Umbilical cord (tissue), 2 donors: Measurements from ENCODE around the gene COL9A3. TPM values are rescaled to one million over a fixed set of nuclear protein-coding genes. Genes with fewer than 3 reads are reported as not detected.

Experiments used
- DNase-seq: peaks from one replicate; pipeline ENCODE4 v3.0.0-alpha.2; 2015; ENCODE audit warnings: low spot score
- total RNA-seq: library from RNA; depleted of rRNA; stranded (reverse); fragments of >200 nt; gene quantifications from one replicate; pipeline ENCODE4 v1.2.3, GENCODE V29; 2014; ENCODE audit warnings: low replicate concordance; ENCODE audit not compliant: insufficient read depth

The COL9A3 gene
- total RNA-seq, 1 donor from 2014 or later, result 37.1 TPM

DNA sequence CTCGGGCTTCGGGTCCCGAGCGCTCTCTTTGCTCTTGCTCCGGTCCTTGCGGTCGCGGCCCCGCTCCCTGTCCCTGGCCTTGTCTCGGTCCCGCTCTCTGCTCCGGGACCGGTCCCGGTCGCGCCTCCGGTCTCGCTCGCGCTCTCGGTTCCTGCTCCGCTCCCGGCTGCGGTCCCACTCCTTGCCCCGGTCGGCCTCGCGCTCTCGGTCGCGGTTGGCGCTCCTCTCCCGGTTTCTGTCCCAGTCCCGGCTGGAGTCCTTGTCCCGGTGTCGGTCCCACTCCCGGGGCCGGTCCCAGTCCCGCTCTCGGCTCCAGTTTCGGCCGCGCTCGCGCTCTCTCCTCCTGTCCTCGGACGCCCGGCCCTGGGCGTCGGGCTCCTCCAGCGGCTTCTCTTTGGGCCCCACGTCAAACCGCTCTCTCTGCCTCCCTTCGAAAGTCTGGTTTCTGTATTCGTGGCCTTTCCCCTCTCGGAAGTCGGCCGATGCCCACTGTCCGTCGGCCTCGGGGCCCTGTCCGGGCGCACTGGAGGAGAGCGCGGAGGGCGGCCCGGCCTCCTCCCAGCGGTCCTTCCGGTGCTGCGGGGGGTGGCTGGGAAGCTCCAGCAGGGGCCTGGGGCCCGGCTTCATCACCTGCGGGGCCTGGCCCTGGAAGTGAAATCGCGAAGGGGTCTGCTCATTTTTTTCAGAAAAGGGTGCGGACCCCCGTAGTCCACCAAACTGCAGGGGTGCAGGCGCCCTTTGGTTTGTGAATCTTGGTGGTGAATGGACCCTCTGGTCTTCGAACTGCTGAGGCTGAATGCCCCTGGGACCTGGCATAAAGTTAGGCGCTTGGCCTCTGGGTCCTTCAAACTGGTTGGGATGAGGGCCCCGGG lies 62.7 kb downstream of the COL9A3 start:
- no peak for DNase-seq

DNA sequence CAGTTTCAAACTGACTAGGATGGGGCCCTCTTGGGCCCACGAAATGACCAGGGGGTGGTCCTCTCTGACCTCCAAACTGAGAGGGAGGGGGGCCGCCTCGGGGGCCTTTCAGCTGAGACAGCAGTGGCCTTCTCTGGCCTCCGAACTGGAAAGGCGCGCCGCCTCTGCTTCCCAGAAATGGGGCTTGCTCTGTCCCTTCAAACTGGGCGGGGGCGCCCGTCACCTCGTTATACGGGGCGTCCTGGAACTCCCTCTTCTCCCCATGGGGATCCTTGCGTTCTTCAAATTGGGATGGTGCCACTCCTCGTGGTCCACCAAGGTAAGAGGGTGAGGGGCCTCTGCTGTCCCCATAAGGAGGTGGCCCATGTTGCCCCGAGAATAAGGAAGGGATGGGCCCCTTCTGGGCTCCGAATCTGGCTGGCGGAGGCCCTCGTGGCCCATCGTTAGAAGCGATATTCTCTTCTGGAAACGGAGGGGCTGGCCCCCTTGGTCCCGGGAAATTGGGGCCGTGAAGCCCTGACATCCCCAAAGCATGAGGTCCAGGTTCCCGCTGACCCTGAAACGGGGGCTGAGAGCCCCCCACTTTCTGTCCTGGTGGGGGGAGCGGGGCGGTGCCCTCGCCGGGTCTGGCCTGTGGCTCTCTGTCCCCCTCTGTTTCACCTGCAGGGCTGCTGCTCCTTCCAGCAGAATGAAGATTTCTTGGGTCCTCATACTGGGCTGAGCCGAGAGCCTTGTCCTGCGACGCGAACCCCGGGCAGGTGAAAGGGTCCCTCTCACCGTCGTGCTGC lies 63.5 kb downstream of the COL9A3 start:
- no peak for DNase-seq

DNA sequence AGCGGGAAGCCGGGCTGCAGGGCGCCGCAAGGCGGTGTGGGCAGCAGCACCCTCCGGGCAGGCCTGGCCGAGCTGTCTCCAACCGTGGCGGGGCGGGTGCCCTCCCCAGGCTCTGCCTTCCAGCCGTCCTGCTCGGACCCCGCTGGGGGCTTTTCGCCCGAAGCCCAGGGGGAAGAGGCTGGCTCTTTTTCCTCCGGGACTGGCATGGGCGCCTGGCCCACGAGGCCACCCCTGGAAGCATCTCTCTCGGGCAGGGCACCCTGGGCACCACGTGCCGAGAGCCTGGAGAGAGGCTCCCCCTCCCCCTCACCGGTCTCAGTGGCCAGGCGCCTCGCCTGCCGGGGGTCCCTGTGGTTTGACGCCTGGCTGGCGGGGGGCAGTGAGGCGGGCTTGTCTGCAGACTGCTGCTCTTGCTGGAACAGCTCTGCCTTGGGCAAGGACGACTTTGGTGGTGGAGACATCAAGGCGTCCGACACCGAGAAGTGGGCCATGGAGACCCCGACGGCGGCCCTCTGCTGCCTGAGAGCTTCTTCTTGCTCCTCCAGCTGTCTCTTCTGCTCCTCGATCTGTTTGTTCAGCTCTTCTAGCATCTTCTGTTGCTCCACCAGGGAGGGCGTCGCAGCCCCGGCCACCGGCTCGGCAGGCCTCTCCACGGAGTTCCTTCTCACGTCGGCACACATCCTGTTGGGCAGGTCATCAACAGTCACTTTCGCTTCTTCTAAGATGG lies 64.2 kb downstream of the COL9A3 start:
- no peak for DNase-seq

DNA sequence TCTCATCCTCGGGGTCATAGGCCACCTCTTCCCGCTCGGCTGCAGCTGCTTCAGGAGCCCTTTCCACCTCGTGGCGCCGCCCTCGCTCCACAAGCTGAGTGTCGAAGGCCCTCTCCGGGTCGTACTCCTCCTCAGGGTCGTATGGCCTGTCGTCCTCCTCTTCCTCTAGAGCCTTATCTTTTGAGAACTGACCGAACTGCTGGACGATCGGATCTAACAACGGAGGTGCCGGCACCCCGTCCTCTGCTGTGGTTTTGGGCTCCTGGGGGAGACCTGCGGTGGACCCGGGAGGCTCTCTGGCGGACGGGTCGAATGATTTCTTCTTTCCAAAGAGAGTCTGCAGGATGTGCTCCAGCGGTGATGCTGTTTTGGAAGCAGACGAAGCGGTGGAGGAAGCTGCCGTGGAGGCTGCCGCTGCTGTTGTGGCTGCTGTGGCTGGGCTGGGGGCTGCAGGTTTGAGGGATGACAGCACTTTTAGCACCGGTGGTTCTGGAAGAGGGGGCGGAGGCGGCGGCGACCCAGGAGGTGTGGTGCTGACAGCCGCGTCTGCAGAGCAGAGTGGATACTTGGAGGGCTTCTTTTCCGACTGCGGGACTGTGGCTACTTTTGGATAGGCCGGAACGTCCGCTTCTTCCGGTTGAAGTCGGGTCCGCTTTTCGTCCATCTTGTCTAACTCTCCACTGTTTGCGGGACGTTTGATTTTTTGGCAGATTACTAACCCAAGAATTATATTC lies 65.0 kb downstream of the COL9A3 start:
- DNase-seq, result no peak

DNA sequence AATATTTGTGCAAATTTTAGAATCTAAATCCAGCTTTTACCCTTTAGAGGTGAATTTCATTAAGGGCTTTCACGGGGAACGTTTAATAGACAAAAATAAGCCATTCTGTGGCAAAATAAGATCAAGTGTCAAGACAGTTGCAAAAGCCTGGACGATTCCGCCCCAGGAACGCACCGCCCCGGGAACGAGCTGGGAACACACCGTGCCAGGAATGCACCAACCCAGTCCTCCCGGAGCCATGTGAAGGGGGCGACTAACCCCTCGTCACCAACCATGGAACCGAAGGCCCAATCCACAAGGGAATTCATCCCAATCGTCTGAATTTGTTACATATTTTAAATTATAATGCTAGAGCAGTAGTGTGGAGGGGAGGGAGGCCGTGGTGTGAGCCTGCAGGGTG lies 65.6 kb downstream of the COL9A3 start:
- no peak for DNase-seq

DNA sequence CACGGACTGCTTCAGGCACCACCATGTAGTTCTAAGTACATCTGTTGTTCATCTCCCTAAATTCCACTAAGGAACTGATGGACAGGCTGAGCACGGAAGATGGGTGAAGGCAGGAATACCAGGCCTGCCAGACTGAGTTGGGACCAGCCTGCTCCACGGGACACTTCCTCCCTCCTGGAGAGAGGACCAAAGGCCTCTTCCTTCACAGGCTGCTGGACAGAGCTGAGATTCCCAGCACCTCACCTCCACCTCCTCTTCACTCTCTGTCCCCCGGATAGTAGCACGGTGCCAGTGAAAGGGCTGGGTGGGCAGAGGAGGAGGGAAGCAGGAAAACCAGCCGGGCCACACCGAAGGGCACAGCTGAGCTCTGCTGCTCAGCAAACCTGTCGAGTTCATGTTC lies 67.7 kb downstream of the COL9A3 start:
- no peak for DNase-seq

DNA sequence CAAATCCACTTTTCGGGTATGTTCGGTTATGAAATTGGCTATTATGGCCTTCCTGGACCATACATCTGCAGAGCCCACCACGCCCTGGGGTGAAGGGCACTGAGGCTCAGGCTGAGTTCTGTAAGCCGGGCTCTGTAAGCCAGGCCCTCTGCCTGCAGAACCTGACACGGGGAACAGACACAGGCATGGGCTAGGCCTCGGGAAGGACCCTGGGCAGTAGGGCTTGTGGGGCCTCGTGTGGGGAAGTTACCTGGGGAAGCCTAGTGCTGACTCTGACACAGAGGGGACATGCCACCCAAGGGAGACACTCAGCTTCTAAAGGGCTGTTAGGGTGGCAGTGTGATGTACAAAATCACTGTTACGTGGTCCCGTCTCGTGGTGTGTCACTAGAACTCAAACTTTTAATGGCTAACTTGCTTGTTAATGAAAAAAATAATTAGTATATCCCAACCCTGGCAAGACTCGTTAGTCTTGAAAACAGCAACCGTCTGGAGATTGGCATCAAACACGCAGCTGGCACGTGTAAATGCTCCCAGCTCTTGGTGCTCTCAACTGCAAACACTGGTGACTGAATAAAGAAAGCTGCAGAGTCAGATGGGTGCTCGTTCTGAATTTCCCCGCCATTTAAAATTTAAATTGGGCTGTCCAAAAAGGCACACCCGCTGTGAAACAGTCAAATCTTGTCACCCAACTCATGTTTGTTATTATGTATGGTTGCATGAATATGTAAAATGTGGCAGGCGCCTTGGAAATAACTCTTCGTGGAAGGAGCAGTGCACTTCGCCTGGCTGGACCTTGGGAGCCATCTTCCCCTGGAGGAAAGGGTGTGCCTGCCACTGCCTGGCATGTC lies 68.4 kb downstream of the COL9A3 start:
- no peak for DNase-seq

DNA sequence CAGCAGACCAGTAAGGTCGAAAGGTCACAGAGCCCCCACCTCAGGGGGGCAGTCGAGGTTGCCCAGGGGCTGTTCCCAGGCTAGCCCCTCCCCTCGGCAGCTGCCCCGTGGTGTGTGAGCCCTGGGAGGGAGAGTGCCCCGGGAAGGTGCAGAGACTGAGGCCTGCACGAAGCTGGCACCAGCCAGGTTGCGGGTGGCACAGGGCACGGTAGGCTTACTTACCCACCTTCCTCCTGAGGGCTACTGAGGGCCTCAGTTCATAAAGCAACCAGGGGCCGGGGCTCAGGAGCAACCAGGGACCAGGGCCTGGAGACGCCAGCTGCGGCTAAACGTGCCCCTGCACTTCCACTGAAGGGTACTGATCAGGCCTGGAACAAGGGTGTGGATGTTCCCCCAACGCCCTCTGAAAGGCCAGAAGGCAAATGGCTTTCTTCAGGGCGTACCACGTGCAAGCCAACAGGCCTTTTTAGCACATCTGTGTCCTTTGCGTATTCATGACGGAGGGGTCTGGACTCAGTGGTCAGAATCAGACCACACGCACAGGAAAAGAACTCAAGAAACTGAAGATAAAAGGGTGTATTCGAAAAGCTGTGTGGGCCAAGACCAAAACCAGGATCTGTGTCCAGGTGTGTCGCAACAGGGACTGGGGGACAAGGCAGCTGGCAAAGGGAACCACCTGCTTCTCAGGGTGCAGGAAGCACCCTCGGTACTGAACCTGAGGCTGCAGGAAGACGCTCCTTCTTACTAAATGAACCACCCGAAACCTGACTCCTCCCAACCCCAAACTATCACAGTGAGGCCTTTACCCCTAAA lies 69.3 kb downstream of the COL9A3 start:
- no peak for DNase-seq

DNA sequence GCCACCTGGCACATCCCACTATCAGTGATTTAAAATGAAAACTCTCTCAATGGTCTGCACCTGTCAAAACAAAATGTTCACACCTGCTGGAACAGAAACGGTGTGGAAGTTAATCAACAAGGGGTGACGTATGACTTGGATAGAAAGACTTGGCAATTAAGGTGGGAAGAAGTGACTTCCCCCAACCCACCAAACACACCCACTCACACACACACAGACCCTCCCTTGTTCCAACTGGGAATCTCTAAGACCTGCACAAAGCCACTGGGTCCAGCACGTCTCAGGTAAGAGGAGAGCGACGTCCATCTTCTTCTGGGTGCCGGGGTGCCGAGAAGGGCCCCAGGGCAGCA lies 69.8 kb downstream of the COL9A3 start:
- no peak for DNase-seq

DNA sequence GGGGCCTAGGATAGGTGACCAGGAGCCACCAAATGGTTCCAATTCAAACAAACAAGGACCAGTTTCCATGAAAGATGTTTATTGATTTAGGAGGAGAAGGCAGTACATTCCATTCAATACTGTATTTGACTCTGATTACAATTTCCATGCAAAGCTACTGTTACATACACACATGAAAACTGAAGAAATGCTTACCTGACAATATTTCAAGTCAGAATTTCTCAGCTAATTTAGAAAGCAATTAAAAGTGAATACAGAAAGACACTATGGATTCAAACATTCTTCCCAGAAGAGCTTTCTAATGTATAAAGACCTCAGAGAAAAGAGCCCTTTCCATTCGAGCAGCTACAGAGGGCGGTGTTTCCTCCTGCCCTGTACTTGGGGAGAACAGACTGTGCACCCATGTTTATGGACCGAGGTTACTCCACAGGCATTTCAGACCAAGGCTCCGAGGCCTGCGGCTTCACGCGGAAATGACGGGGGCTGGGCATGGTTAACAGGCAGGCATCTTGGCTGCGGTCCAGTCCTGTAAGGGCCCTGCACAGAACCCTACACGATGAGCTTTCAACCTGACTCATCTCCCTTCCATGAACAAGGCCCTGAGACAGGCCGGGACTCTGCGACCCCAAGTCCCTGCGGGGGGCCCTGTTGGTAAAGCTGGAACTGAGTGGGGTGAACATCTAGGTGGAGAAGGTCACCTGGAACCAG lies 70.5 kb downstream of the COL9A3 start:
- peak; percentile 89 for DNase-seq

DNA sequence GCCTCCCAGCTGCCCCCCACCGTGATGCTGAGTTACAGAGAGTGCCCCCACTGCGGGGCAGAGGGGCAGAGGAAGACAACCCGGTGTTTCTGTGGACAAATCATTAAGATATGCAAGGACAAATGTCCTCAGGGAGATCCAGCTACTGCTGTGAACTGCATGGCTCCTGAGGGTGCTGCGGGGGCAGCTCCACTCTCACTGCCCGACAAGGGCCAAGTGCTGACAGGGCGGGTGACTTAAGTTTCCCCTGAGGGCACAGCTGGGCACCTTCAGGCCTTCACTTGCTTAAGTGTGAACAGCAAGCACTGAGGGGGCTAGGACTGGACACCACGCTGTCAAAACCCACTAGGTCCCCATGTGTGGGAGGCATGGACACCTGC lies 71.0 kb downstream of the COL9A3 start:
- DNase-seq, result no peak

DNA sequence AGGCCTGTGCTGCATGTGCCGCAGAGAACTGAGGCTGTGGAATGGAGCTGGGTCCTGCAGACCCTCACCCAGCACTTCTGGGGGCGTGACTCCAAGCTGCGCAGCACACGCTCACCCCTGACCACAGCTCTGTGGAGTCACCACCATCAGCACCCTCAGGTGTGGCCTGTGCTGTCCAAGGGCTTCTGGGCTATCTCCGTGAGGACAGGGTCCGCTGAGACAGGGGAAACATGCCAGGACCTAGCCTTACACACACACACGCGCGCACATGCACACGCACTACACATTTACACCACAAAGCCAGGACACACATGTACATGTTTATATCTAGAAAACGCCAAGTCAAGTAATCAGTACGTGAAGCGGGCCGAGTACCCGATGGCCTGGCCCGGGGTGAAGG lies 71.6 kb downstream of the COL9A3 start:
- DNase-seq, result no peak

DNA sequence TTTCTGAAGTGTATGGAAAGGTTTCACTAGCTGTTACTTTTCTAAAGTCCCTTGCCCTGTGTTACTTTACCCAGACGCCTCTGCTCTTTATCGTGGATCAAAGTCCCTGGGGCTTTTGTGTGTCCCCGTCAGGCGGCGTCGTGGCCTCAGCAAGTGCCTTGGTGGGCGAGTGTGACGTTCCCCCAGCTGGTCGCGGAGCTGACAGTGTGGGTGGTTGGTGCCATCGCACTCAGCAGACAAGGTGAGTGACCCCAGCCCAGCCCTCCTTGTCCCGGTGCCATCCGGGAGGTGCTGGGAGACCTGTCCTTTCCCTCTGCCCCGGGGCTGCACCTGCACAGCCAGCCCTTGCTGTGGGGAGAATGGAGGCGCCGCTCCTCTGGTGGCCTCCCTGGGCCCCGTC lies 72.1 kb downstream of the COL9A3 start:
- DNase-seq, result no peak

DNA sequence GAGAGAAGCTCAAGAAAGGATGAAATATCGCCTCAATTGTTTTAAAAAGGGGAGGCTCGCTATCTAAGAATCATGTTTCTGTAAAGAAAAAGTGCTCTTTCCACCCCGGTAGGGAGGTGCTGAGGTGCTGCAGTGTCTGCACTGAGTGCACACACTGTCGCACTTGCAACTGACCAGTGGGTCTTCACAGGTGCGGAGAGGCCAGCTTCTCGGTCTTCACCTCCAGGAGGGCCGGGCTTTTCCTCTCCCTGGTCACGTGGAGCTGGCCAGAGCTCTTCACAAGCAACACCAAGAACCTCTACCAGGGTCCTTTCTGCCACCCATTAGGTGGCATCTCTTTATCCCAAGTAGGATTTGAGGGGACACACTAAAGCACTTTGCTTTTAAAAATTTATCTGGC lies 72.6 kb downstream of the COL9A3 start:
- no peak for DNase-seq

DNA sequence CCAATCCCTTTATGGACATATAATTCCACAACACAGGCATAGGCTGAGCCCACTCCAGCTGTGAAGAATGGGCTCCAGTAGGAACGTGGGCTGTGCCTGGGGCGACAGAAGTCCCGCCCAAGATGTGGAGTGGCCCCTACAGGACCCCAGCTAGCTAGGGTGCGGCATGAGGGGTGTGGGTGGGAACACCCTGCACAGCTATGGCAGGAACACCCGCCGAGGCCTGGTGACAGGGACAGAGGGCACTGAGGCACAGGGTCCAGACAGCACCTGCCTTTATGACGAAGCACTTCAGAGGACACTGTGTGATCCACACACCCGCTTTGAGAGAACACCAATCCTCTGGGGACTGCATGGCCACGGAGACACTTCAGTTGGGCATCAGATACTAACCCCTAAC lies 73.0 kb downstream of the COL9A3 start:
- DNase-seq, result no peak

DNA sequence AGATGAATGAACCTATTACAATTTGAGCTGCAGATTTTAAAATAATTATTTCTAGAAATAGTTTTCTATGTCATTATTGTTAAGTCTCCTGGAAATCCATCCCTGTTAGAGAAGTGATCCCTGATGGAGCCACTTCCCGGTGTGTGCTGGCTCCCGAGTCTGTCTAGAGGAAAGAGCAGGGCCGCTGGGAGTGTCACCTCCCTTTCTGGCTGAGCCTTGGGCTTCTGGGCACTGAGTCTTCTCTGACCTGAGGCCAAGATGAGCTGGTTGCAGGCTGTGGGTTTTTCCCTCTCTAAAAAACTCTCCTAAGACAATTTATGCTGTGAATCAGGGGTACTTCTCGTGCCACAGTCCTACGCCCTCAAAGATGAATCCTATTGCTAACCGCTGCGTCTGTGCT lies 73.6 kb downstream of the COL9A3 start:
- DNase-seq, result no peak
